ENCODE measurements around the gene SULT4A1.
A peak's percentile ranks its signal among the peaks of the same experiment; 100 is the strongest.

The SULT4A1 gene

DNA sequence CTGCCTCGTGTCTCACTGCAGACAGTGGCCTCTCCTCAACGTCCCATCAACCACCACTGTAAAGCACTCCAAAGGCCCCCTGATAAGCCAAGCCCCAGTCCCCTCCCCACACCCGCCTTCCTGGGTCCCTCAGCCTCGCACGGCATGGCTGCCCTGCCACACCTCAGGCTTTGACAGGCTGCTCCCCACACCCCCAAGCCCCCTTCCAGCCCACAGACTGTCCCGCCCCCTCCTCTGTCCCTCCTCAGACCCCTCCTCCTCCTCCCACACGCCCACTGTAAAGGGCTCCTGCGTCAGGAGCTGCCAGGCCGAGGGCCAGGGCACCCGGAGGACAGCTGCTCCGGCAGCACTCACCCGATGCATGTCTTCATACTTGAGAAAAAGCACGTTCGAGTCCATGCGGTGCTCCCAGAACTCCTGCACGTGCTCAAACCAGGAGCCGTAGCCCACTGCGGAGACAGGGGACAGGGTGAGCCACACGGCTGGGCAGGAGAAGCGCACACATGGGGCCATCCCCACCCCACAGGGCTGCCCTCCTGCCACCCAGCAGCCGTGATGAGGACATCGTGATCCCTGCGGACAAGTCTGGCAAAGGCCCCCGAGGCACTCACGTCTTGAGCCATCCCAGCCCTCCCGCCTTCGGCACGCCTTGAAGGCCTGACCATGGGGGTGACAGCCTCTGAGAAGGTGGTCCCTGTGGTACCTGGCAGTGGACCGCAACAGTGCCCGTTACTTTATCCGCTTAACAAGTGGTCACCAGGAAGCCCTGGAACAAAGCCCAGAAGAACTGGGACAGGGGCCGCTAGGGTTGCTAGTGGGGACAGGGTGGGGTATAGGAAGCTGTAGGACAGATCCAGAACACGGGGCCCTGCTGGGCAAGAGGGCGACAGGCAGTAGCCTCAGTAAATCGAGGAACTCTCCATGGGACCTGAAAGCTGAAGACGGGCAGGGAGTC is 28.8 kb downstream of the SULT4A1 start:
- H3K4me1 ChIP-seq (ENCODE audit: control insufficient read depth, insufficient read depth, low read length, unreplicated experiment), result peaks cover 15% of the 10 kb centered on the region
- H3K79me2 ChIP-seq (ENCODE audit: control insufficient read depth, insufficient read depth, low read length, unreplicated experiment), result no peaks in the 10 kb centered on the region
- H2AFZ ChIP-seq (ENCODE audit: low read length, unreplicated experiment), result no peak overlapping the region
- no peaks in the 10 kb centered on the region for H3K36me3 ChIP-seq (ENCODE audit: insufficient read depth, low read length)
- no peak overlapping the region for H3K27ac ChIP-seq (ENCODE audit: low read depth, low read length)
- no peak overlapping the region for H3K4me3 ChIP-seq (ENCODE audit: low read depth, low read length)
- no peaks in the 10 kb centered on the region for H3K27me3 ChIP-seq (ENCODE audit: insufficient read depth, low read length)

DNA sequence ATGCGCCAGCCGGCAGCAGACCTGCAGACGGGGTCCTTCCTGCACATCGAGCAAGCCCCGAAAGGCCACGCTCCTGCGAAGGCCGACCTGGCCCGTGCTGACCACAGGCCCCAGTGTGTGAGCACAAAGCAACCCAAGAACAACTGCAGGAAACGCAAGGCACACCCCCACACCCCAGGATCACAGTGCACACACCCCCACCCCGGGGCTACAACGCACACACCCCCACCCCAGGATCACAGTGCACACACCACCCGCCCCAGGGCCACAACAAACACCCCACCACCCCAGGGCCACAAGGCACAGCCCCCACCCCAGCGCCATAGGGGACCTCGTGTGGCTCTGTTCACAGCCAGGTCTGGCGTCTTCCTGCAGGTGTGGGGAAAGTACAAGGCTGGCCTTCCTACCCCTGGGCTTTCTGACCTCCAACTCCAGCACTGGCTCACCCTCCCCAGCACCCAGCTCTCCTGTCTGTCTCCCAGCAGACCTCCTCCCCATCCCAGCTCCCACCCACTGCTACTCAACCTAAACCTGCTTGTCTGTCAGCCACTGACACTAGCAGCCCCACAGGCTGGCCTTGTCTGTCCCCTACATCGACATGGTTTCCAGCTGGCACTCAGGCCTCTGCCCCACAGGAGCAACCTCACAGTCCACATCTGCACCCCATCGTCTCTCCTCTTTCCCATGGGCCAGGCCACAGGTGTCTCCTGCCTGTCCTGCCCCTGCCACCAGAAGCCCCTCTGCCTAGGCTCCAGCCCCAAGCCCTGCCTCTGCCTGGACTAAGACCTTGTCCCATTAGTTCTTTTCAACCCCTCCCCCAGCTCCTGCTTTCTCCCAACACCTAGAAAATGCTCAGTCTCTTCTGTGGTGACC is 29.7 kb downstream of the SULT4A1 start:
- Histone ChIP-seq H3K4me1 (ENCODE audit: control insufficient read depth, insufficient read depth, low read length, unreplicated experiment) (peaks cover 15% of the 10 kb centered on the region), H2AFZ (ENCODE audit: low read length, unreplicated experiment) (no peak overlapping the region), H3K4me3 (ENCODE audit: low read depth, low read length) (no peak overlapping the region), H3K27ac (ENCODE audit: low read depth, low read length) (no peak overlapping the region), H3K79me2 (ENCODE audit: control insufficient read depth, insufficient read depth, low read length, unreplicated experiment) (no peaks in the 10 kb centered on the region), H3K36me3 (ENCODE audit: insufficient read depth, low read length) (no peaks in the 10 kb centered on the region), H3K27me3 (ENCODE audit: insufficient read depth, low read length) (no peaks in the 10 kb centered on the region)

DNA sequence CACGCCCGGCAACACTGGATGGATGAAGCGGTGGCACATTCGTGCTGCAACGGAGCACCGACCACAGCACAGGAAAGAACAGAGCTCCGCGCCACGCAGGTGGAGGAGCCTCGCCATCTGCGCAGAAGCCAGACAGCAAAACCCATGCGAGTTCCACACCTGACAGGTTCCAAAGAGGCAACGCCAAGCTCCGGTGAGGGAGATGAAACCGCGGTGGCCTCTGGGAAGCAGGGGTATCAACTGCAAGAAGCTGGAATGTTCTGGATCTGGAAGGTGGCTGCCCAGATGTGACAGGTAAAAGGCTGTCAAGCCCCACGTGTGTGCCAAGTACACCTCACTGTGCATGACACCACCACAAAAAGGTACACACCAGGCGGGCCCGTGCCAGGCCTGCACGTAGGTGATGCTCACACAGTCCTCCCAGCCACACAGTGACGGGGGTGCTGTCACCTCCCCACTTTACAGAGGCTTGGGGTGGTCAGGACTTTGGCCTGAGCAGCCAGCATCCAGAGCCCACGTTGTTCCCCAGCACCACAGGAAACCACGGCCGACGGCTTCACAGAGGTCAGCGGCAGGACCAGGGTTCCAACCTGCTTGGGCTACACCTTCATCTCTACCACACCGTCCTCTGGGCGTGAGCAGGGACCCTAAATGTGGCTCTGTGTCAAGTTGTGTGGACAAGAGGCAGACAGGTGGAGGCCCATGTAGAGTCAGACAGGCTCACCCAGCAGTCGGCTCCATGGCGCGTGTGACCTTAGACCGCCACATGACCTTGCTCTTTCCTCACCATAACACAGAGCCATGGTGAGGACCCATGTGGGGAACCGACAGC is 30.5 kb downstream of the SULT4A1 start:
- H2AFZ ChIP-seq (ENCODE audit: low read length, unreplicated experiment), result no peak overlapping the region

DNA sequence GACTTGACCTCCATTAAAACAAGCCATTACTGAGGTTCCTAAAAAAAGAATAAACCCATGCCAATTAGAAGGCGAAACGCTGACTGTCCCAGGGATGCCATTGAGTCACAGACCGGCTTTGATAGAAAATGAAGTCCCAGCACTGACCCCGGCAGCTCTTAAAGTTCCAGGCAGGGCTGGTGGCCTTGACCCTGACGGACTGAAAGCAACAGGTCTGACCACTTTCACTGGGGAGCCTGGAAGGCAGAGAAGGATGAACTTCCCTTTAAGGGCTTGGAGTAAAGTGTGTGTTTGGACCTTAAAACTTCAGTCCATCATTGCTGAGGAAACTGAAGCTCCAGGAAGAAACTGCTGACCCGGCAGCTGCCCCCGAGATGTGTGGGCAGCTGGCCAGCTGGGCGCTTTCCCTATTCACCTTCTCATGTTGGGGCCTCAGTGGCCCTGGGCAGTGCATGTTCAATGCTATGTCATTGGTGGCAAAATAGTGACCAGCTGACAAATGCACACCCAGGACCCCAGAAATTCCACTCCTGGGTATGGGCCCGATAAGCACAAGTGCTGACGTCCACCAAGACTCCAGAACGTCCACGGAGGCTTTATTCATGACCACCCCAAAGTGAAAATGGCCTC is 31.3 kb downstream of the SULT4A1 start:
- peaks cover 22% of the 10 kb centered on the region for H3K4me1 ChIP-seq (ENCODE audit: control insufficient read depth, insufficient read depth, low read length, unreplicated experiment)
- H2AFZ ChIP-seq (ENCODE audit: low read length, unreplicated experiment), result no peak overlapping the region
- no peaks in the 10 kb centered on the region for H3K79me2 ChIP-seq (ENCODE audit: control insufficient read depth, insufficient read depth, low read length, unreplicated experiment)
- no peak overlapping the region for H3K27ac ChIP-seq (ENCODE audit: low read depth, low read length)
- H3K36me3 ChIP-seq (ENCODE audit: insufficient read depth, low read length), result no peaks in the 10 kb centered on the region
- H3K4me3 ChIP-seq (ENCODE audit: low read depth, low read length), result no peak overlapping the region
- no peaks in the 10 kb centered on the region for H3K27me3 ChIP-seq (ENCODE audit: insufficient read depth, low read length)

More for the DNA sequence above, 30.5 kb downstream of the SULT4A1 start:
- peaks cover 22% of the 10 kb centered on the region for H3K4me1 ChIP-seq (ENCODE audit: control insufficient read depth, insufficient read depth, low read length, unreplicated experiment)
- H3K4me3 ChIP-seq (ENCODE audit: low read depth, low read length), result no peak overlapping the region
- no peaks in the 10 kb centered on the region for H3K36me3 ChIP-seq (ENCODE audit: insufficient read depth, low read length)
- no peaks in the 10 kb centered on the region for H3K79me2 ChIP-seq (ENCODE audit: control insufficient read depth, insufficient read depth, low read length, unreplicated experiment)
- H3K27me3 ChIP-seq (ENCODE audit: insufficient read depth, low read length), result no peaks in the 10 kb centered on the region
- H3K27ac ChIP-seq (ENCODE audit: low read depth, low read length), result no peak overlapping the region

DNA sequence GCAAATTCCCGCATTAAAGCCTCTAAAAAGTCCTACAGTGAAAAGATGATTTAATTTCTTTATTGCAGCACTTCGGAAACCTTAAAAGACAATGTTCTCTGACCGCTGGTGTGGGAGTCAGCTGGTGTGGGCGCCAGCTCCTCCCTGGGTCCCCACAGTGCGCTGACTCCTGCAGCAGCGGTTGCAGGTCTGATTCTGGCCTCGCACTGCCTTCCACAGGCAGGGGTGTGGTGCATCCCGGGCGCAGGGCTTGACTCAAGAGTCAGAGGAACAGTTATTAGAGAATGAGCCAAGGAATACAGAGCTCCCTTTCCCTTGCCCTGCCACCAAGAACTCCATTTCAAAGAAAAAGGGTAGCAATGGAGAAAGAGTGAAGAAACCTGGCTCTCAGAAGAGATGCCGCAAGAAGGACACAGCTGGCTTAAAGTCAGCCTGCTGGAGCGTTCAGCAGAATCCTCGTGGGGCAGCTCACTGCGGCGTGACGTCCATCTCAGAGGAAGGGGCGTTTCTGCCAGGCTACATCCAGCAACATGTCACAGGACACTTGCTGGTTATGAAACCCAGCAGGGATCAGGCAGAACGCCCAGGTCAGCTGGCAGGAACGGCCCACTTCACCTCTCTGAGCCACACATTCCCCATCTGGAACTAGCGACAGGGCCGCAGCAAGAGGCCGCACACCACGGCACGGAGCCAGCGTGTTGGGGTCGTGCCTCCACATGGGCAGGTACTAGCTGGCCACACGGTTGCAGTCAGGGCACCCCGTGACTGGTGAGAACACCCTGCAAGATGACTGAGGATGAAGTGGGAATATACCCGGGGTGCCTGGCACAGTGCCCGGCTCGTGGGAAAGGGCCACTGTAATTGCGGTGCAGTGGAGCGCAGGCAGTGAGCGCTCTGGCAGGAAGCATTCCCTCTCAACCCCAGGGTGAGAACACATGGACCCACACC is 32.1 kb downstream of the SULT4A1 start:
- Histone ChIP-seq H3K4me1 (ENCODE audit: control insufficient read depth, insufficient read depth, low read length, unreplicated experiment) (peaks cover 22% of the 10 kb centered on the region), H3K27ac (ENCODE audit: low read depth, low read length) (peak overlapping the region; percentile 59), H3K27me3 (ENCODE audit: insufficient read depth, low read length) (no peaks in the 10 kb centered on the region), H3K4me3 (ENCODE audit: low read depth, low read length) (no peak overlapping the region), H3K79me2 (ENCODE audit: control insufficient read depth, insufficient read depth, low read length, unreplicated experiment) (no peaks in the 10 kb centered on the region), H2AFZ (ENCODE audit: low read length, unreplicated experiment) (no peak overlapping the region), H3K36me3 (ENCODE audit: insufficient read depth, low read length) (no peaks in the 10 kb centered on the region)

DNA sequence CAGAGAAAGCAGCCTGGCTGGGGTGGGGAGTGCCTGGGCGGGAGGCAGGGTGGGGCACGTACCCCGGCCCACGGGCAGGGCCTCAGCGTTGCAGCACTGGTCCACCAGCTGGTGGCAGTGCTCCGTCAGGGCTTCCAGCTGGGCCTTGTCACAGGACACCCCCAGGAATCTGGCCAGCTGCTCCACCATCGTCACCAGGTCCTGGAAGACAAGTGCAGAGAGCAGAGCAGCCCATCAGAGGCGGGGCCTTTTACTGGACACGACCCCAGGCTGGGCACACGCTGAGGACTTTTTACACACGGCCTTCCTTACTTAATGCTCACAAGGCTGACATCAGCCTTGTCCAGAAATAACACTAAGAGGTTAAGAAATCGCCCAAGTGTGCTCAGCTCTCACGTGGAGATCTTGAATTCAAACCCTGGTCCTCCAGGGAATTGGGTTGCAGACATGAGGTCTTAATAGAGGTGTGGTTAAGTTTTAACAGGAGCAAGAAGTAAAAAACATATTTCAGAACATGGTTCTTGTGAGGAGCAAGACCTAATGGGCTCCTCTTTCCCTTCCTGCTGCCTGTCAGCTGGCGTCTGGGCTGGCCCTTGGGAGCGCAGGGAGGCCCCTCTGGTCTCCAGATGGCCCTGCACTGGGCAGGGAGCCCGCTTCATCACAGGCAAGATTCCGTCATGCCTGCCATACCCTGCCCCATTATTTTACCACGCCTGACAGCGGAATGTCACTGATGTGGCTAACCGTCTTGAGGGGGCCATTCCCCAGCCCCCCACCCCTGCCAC is 33.1 kb downstream of the SULT4A1 start:
- Histone ChIP-seq H3K27ac (ENCODE audit: low read depth, low read length) (peak overlapping the region; percentile 59), H3K4me3 (ENCODE audit: low read depth, low read length) (no peak overlapping the region), H3K27me3 (ENCODE audit: insufficient read depth, low read length) (no peaks in the 10 kb centered on the region), H3K79me2 (ENCODE audit: control insufficient read depth, insufficient read depth, low read length, unreplicated experiment) (no peaks in the 10 kb centered on the region), H2AFZ (ENCODE audit: low read length, unreplicated experiment) (no peak overlapping the region), H3K36me3 (ENCODE audit: insufficient read depth, low read length) (no peaks in the 10 kb centered on the region), H3K4me1 (ENCODE audit: control insufficient read depth, insufficient read depth, low read length, unreplicated experiment) (peaks cover 22% of the 10 kb centered on the region)

DNA sequence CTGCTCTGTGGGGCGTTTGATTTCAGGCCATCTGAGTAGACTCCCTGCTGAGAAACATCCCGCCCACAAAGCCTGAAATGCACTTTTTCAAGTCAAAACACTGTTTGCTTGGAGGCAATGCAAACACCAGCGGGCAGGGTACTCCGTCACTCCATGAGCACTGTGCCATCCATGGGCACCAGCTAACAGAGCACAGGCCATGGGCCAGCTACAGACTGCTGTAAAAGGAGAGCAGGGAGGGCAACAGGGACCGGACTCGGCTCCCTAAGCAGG is 33.7 kb downstream of the SULT4A1 start:
- peaks cover 22% of the 10 kb centered on the region for H3K4me1 ChIP-seq (ENCODE audit: control insufficient read depth, insufficient read depth, low read length, unreplicated experiment)
- H3K36me3 ChIP-seq (ENCODE audit: insufficient read depth, low read length), result no peaks in the 10 kb centered on the region
- H3K4me3 ChIP-seq (ENCODE audit: low read depth, low read length), result no peak overlapping the region
- no peak overlapping the region for H3K27ac ChIP-seq (ENCODE audit: low read depth, low read length)
- no peaks in the 10 kb centered on the region for H3K27me3 ChIP-seq (ENCODE audit: insufficient read depth, low read length)
- no peak overlapping the region for H2AFZ ChIP-seq (ENCODE audit: low read length, unreplicated experiment)
- H3K79me2 ChIP-seq (ENCODE audit: control insufficient read depth, insufficient read depth, low read length, unreplicated experiment), result no peaks in the 10 kb centered on the region

DNA sequence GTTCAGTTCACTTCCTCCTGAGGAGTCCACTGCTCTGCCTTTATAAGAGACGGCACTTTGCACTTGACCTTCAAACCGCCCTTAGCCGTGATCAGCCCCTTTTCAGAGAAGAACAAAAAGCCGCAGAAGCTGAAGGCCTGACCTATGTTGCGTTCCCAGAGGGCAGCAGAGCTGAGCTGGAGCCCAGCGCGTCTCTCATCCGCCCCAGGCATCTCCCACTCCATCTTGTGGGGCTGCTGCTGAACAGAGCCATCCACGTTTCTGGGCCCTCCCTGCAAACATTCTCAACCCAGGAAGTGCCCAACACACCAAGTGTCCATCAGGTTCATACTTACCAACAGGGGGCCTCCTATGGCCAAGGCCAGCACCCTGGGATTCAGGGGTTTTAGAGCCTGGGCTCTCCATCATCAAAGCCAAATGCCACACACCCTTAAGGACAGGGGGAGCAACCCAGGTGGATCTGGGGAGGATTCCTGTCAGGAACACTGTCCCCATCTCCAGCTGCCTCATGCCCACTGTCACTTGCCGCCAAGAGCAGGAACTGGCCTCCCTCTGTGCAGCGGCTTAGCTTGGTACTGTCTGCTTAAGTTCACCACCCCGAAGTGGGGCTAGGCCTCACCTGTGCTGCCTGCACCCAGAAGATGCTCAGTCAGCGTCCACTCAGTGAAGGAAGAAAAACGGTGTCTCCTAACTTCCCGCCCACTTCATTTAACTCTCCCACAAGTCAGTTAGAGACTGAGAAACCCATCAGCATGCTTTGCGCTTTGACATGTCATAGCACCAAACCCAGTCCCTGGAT is 34.2 kb downstream of the SULT4A1 start:
- Histone ChIP-seq H2AFZ (ENCODE audit: low read length, unreplicated experiment) (no peak overlapping the region), H3K4me1 (ENCODE audit: control insufficient read depth, insufficient read depth, low read length, unreplicated experiment) (peaks cover 22% of the 10 kb centered on the region), H3K36me3 (ENCODE audit: insufficient read depth, low read length) (no peaks in the 10 kb centered on the region), H3K27ac (ENCODE audit: low read depth, low read length) (no peak overlapping the region), H3K27me3 (ENCODE audit: insufficient read depth, low read length) (no peaks in the 10 kb centered on the region), H3K79me2 (ENCODE audit: control insufficient read depth, insufficient read depth, low read length, unreplicated experiment) (no peaks in the 10 kb centered on the region), H3K4me3 (ENCODE audit: low read depth, low read length) (no peak overlapping the region)

All from ACC112 (cell line).